Mononuclear cell (primary cell): Measurements from ENCODE around the gene LRRFIP2. TPM values are rescaled to one million over a fixed set of nuclear protein-coding genes. Genes with fewer than 3 reads are reported as not detected.
"Not testable (repeated sequence)": the region's sequence is repeated elsewhere in the genome, so short reads cannot be mapped to it uniquely, and the experiment has no call there.

Source experiments
- H3K27me3 ChIP-seq: 2 replicates; pipeline ENCODE4 v1.6.0; 2011; ENCODE audit warnings: low read length, control low read depth; ENCODE audit not compliant: insufficient read depth
- H3K4me1 ChIP-seq: 2 replicates; pipeline ENCODE4 v1.5.1; 2011; ENCODE audit warnings: mild to moderate bottlenecking, low read length, control low read depth; ENCODE audit not compliant: insufficient read depth
- H3K4me3 ChIP-seq: 2 replicates; pipeline ENCODE4 v1.5.1; 2011; ENCODE audit warnings: mild to moderate bottlenecking, low read length, moderate library complexity
- H3K9me3 ChIP-seq: 2 replicates; pipeline ENCODE4 v1.5.1; 2011; ENCODE audit warnings: low read depth, mild to moderate bottlenecking, control low read depth, low read length
- total RNA-seq: library from RNA; depleted of rRNA; stranded (reverse); fragments of >200 nt; gene quantifications from one replicate; pipeline ENCODE4 v1.2.3, GENCODE V29; 2012

Gene LRRFIP2
- 63.1 TPM for total RNA-seq

- peak within 1 kb of the TSS; percentile 87 for H3K4me3 ChIP-seq
- H3K27me3 ChIP-seq, result no peaks in the 10 kb centered on the region
- no peaks in the 10 kb centered on the region for H3K9me3 ChIP-seq
- peaks cover 26% of the 10 kb centered on the region for H3K4me1 ChIP-seq
Measured at GRCh38 chr3:37174532-37175126, at the start of gene LRRFIP2. TSS of gene LRRFIP2 (minus strand) at chr3:37174582. CDS start at chr3:37148983, 25,599 bp downstream.

DNA sequence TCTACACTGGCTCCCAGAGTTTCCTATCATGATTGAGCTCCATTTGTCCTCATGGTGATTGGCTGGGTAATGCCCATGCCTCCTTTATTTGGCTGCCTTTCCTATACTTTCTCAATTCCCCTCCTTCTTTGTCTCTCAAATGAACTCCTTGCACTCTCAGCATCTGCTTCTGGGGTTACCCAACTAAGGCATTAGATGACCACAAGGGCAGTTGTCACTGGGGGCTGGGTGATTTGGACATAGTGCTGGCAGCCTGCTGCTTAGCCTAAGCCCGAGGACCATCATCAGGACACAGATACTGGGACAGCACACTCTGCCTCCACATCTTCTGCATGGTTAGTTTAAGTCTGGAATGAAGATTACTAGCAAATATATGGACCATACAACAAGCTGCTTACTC is 49.2 kb upstream of the LRRFIP2 start:
- H3K4me1 ChIP-seq, result peaks cover 6% of the 10 kb centered on the region
- H3K4me3 ChIP-seq, result no peak overlapping the region
- no peaks in the 10 kb centered on the region for H3K27me3 ChIP-seq
- H3K9me3 ChIP-seq, result no peaks in the 10 kb centered on the region

- Histone ChIP-seq H3K4me3 (no peak overlapping the region), H3K27me3 (no peaks in the 10 kb centered on the region), H3K9me3 (no peaks in the 10 kb centered on the region), H3K4me1 (peaks cover 10% of the 10 kb centered on the region)
Measured at GRCh38 chr3:37223141-37223558, 48.8 kb upstream of the LRRFIP2 start.

DNA sequence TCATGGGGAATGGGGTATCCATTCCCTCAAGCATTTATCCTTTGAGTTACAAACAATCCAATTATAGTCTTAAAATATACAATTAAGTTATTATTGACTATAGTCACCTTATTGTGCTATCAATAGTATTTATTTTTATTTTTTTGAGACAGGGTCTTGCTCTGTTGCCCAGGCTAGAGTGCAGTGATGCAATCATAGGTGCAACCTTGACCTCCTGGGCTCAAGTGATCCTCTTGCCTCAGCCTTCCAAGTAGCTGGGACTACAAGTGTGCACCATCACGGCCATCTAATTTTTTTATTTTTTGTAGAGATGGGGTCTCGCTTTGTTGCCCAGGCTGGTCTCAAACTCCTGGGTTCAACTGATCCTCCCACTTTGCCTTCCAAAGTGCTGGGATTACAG is 48.2 kb upstream of the LRRFIP2 start:
- not testable (repeated sequence) for H3K4me3 ChIP-seq, H3K9me3 ChIP-seq, H3K27me3 ChIP-seq
- peaks cover 14% of the 10 kb centered on the region for H3K4me1 ChIP-seq

GRCh38 chr3:37221407-37221806 is 47.0 kb upstream of the LRRFIP2 start:
- Histone ChIP-seq H3K9me3 (no peaks in the 10 kb centered on the region), H3K27me3 (no peaks in the 10 kb centered on the region), H3K4me1 (peaks cover 21% of the 10 kb centered on the region), H3K4me3 (no peak overlapping the region)

DNA sequence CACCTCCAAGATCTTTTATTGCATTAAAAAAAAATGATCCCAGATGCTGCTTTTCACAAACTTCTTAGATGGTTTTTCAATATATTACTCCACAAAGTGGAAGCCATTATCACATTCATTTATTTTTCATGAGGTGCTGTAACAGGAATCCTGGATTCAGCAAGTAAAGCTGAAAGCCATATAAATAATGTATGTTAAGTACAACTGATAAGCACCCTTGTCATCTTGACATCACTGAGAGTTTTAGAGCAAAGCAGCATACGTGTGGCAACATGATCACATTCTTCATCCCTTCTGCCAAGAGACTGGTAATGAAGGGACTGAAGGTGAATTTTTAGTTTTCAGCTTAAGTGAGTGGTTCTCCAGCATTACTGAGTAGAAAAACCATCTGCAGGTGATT is 44.9 kb upstream of the LRRFIP2 start:
- Histone ChIP-seq H3K4me3 (no peak overlapping the region), H3K27me3 (no peaks in the 10 kb centered on the region), H3K9me3 (no peaks in the 10 kb centered on the region), H3K4me1 (peaks cover 26% of the 10 kb centered on the region)

GRCh38 chr3:37218206-37218605 is 43.8 kb upstream of the LRRFIP2 start:
- no peak overlapping the region for H3K4me3 ChIP-seq
- H3K27me3 ChIP-seq, result no peaks in the 10 kb centered on the region
- H3K4me1 ChIP-seq, result peaks cover 26% of the 10 kb centered on the region
- no peaks in the 10 kb centered on the region for H3K9me3 ChIP-seq

DNA sequence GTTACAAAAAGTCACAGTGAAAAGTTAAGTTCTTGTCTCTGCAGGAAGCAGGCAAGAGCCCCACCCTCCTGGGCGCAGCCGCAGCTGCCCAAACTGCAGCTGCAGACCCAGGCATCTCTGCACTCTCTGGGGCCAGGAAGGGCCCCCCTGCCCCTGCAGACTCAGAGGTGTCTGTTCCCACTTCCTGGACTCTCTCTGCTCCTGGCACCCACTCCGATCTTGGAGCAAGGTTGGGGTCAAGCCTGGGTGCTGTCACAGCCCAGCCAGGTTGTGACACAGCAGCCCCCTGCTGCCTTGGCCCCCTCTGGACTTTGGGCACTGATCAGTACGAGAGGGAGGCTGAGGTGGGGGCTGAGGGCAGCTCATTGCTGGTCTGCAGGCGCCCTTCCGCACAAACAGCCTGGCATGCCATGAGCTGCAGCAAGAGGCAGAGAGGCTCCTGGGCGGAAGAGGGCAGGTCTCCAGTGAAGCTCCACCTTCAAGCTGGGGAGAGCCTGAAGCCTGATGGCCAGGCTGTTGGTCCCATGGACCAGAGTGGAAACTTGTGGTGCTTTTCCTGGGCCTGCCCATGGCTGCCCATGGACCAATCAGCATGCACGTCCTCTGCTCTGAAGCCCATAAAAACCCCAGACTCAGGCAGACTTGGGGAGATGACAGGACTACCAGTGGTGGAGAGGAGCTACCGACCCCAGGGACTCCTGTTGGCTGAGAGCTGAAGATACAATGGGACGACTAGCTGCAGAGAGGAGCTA is 42.9 kb upstream of the LRRFIP2 start:
- Histone ChIP-seq H3K27me3 (no peaks in the 10 kb centered on the region), H3K4me3 (no peak overlapping the region), H3K4me1 (peaks cover 26% of the 10 kb centered on the region), H3K9me3 (no peaks in the 10 kb centered on the region)

GRCh38 chr3:37216597-37217097 is 42.3 kb upstream of the LRRFIP2 start:
- Histone ChIP-seq H3K4me3 (no peak overlapping the region), H3K4me1 (peaks cover 26% of the 10 kb centered on the region), H3K9me3 (no peaks in the 10 kb centered on the region), H3K27me3 (no peaks in the 10 kb centered on the region)

- Histone ChIP-seq H3K9me3 (no peaks in the 10 kb centered on the region), H3K4me1 (peaks cover 26% of the 10 kb centered on the region)
Measured at GRCh38 chr3:37214076-37214475, 39.7 kb upstream of the LRRFIP2 start.

GRCh38 chr3:37210230-37210629 is 35.8 kb upstream of the LRRFIP2 start:
- Histone ChIP-seq H3K9me3 (no peaks in the 10 kb centered on the region), H3K4me1 (peaks cover 6% of the 10 kb centered on the region), H3K27me3 (no peaks in the 10 kb centered on the region), H3K4me3 (no peak overlapping the region)

More at GRCh38 chr3:37214076-37214475, 39.7 kb upstream of the LRRFIP2 start:
- H3K27me3 ChIP-seq, result no peaks in the 10 kb centered on the region
- H3K4me3 ChIP-seq, result no peak overlapping the region

DNA sequence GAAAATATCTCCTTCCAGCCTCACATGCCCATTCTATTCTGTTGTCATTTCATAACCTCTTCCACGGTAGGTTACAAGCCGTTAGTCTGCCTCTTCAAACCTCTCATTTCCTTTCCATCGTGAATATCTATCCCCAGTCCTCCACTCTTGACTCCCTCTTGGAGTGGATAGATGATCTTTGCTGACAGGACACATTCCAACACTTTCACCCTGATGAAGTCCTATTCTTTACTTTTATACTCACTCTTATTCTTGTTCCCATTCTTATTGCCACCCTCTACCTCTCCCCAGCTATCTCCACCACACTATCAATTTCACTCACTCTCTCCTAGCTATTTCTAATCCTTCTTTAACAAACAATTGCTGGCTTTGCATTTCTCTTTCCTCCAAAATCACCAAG is 34.2 kb upstream of the LRRFIP2 start:
- H3K27me3 ChIP-seq, H3K4me1 ChIP-seq, H3K4me3 ChIP-seq, H3K9me3 ChIP-seq: not testable (repeated sequence)

DNA sequence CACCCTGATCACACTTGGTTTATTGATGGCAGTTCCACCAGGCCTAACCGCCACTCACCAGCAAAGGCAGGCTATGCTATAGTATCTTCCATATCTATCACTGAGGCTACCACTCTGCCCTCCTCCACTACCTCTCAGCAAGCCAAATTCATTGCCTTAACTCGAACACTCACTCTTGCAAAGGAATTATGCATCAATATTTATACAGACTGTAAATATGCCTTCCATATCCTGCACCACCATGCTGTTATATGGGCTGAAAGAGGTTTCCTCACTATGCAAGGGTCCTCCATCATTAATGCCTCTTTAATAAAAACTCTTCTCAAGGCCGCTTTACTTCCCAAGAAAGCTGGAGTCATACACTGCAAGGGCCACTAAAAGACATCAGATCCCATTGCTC is 33.6 kb upstream of the LRRFIP2 start:
- H3K4me3 ChIP-seq, H3K27me3 ChIP-seq, H3K9me3 ChIP-seq, H3K4me1 ChIP-seq: not testable (repeated sequence)

- not testable (repeated sequence) for H3K4me1 ChIP-seq, H3K27me3 ChIP-seq, H3K9me3 ChIP-seq, H3K4me3 ChIP-seq
Measured at GRCh38 chr3:37206041-37206440, 31.7 kb upstream of the LRRFIP2 start.

DNA sequence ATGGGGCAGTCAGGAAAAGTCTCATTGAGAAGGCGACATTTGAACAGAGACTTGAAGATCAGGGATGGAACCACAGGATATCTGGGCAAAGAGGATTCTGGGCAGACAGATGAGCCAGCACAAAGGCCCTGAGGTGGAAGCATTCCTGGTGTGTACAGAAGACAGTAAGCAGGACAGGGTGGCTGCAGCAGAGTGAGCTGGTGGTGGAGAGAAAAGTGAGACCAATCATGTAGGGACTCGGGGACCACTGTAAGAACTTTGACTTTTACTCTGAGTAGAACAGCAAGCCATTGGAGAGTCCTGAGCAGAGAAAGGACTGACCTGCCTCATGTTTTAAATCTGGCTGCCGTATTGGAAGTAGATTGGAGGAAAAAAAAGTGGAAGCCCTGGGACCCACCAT is 29.9 kb upstream of the LRRFIP2 start:
- Histone ChIP-seq H3K9me3 (no peaks in the 10 kb centered on the region), H3K27me3 (no peaks in the 10 kb centered on the region), H3K4me1 (no peaks in the 10 kb centered on the region), H3K4me3 (no peak overlapping the region)

- no peak overlapping the region for H3K4me3 ChIP-seq
- no peaks in the 10 kb centered on the region for H3K27me3 ChIP-seq
- no peaks in the 10 kb centered on the region for H3K9me3 ChIP-seq
- H3K4me1 ChIP-seq, result no peaks in the 10 kb centered on the region
Measured at GRCh38 chr3:37202035-37202434, 27.7 kb upstream of the LRRFIP2 start.
